ENCODE measurements around the gene SMURF1.
A peak's percentile ranks its signal among the peaks of the same experiment; 100 is the strongest.

The SMURF1 gene

GRCh38 chr7:99143521-99143852 lies 421 bp downstream of the SMURF1 start:
- no peak for TF ChIP-seq CTCF (conservative IDR thresholded peaks at IDR 0.05; ENCODE audit: low read depth)
- ChIA-PET CTCF (no interaction called here), POLR2A (ENCODE audit: low non-redundant PET) (no interaction called here)
- no peak for DNase-seq (ENCODE audit: low spot score)
- H3K27ac ChIP-seq = peak overlapping the region; percentile 98

GRCh38 chr7:99142727-99143520 lies 984 bp downstream of the SMURF1 start:
- CTCF ChIA-PET = interaction anchor here (0.7 to 1.0 kb wide), 2 partner anchors 120 to 125 kb away, joined by 3 read pairs; no protein-coding TSS in a partner anchor
- no peak for TF ChIP-seq CTCF (conservative IDR thresholded peaks at IDR 0.05; ENCODE audit: low read depth)
- peak; percentile 88 for DNase-seq (ENCODE audit: low spot score)
- POLR2A ChIA-PET (ENCODE audit: low non-redundant PET) = interaction anchor here (1.2 kb wide), 1 partner anchor 183 kb away, joined by 4 read pairs; the partner anchor contains the start of gene ARPC1A
- H3K27ac ChIP-seq = peak overlapping the region; percentile 98

- CTCF ChIA-PET = interaction anchor here (0.5 to 1.0 kb wide), 5 partner anchors 102 to 830 kb away, joined by 3 to 4 read pairs (median 3); no protein-coding TSS in a partner anchor
- POLR2A ChIA-PET (ENCODE audit: low non-redundant PET) = interaction anchor here (1.2 kb wide), 1 partner anchor 184 kb away, joined by 4 read pairs; the partner anchor contains the start of gene ARPC1A
- no peak for TF ChIP-seq CTCF (conservative IDR thresholded peaks at IDR 0.05; ENCODE audit: low read depth)
- peak overlapping the region; percentile 98 for H3K27ac ChIP-seq
- DNase-seq (ENCODE audit: low spot score) = peak; percentile 79
Measured at GRCh38 chr7:99141841-99142726, 1.8 kb downstream of the SMURF1 start.

GRCh38 chr7:99141334-99141733 lies 2.6 kb downstream of the SMURF1 start:
- TF ChIP-seq CTCF (conservative IDR thresholded peaks at IDR 0.05; ENCODE audit: low read depth) = no peak
- peak overlapping the region; percentile 98 for H3K27ac ChIP-seq
- DNase-seq (ENCODE audit: low spot score) = no peak
- POLR2A ChIA-PET (ENCODE audit: low non-redundant PET) = no interaction called here
- CTCF ChIA-PET = no interaction called here

GRCh38 chr7:99140813-99141212 lies 3.1 kb downstream of the SMURF1 start:
- POLR2A ChIA-PET (ENCODE audit: low non-redundant PET) = no interaction called here
- CTCF ChIA-PET = no interaction called here
- no peak for TF ChIP-seq CTCF (conservative IDR thresholded peaks at IDR 0.05; ENCODE audit: low read depth)

GRCh38 chr7:99139036-99139435 lies 4.9 kb downstream of the SMURF1 start:
- no peak for TF ChIP-seq CTCF (conservative IDR thresholded peaks at IDR 0.05; ENCODE audit: low read depth)
- no peak for DNase-seq (ENCODE audit: low spot score)
- CTCF ChIA-PET = no interaction called here
- POLR2A ChIA-PET (ENCODE audit: low non-redundant PET) = no interaction called here
- no peak overlapping the region for H3K27ac ChIP-seq

More at GRCh38 chr7:99140813-99141212, 3.1 kb downstream of the SMURF1 start:
- DNase-seq (ENCODE audit: low spot score) = no peak
- 0 out of 2 replicates have a peak overlapping the region, but pooled peaks have one; percentile 46 for H3K27ac ChIP-seq
